Right atrium auricular region (tissue), 2 donors: Measurements from ENCODE around the gene ADCK1. TPM values are rescaled to one million over a fixed set of nuclear protein-coding genes. Genes with fewer than 3 reads are reported as not detected.

Experiments used
- DNase-seq: peaks from one replicate; pipeline ENCODE4 v3.0.0-alpha.2; 2019; ENCODE audit warnings: low spot score
- H3K27ac ChIP-seq, 2 donors: fragments of 200-600 bp; sonication (generic); 1 replicate in 1 of 2; 2 replicates in 1 of 2; pipeline ENCODE4 v1.5.1; 2016 to 2019
- H3K27me3 ChIP-seq, 2 donors: fragments of 200-600 bp; sonication (generic); one replicate each; pipeline versions ENCODE4 v1.5.1 to v1.6.0; 2017 to 2019
- H3K36me3 ChIP-seq: fragments of 200-600 bp; sonication (generic); one replicate; pipeline ENCODE4 v1.5.1; 2016
- H3K4me1 ChIP-seq, 2 donors: fragments of 200-600 bp; sonication (generic); one replicate each; pipeline versions ENCODE4 v1.5.1 to v1.6.0; 2017 to 2019
- H3K4me3 ChIP-seq, 2 donors: fragments of 200-600 bp; sonication (generic); 1 replicate in 1 of 2; 2 replicates in 1 of 2; pipeline ENCODE4 v1.5.1; 2017 to 2019; ENCODE audit warnings: mild to moderate bottlenecking in 1 of 2, moderate library complexity in 1 of 2
- H3K9me3 ChIP-seq, 2 donors: fragments of 200-600 bp; sonication (generic); one replicate each; pipeline ENCODE4 v1.5.1; 2019
- total RNA-seq, 2 donors: library from RNA; depleted of rRNA; stranded (reverse); fragments of >200 nt; gene quantifications; one replicate each; pipeline ENCODE4 v1.1.0, GENCODE V29; 2016
- TF ChIP-seq, protein P1 (sequence below), 2 donors: fragments of 200-600 bp; sonication (generic); IDR thresholded peaks; one replicate each; pipeline ENCODE4 v1.5.1; 2019; ENCODE audit warnings: antibody characterized with exemption in 2 of 2

Gene ADCK1
- total RNA-seq, 2 donors from 2014 or later, result 5.5 to 8.3 TPM

DNA sequence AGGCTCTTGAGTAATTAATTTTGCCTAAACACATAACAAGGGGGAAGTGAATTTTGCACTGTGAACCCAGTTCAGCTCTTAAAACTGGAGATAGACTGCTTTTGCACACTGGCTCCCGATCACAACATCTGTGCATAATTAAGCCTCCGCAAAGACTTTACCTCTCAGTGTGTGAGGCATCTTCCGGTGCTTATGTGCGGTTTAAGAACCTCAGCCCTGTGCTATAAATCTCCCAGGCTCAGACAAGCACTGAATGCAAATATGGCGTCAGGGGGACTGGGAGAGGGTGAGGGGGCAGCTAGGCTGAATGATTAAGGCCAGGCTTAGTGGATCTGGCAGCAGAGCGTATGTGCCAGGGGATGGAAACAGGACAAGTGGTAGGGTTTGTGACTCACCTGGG, 103.3 kb downstream of the ADCK1 start:
- H3K36me3 ChIP-seq, result no peaks in the 10 kb centered on the region
- no peaks in the 10 kb centered on the region for H3K4me1 ChIP-seq
- H3K27me3 ChIP-seq, result no peaks in the 10 kb centered on the region
- no peaks in the 10 kb centered on the region for H3K9me3 ChIP-seq
- no peak for DNase-seq
- no peak overlapping the region for H3K4me3 ChIP-seq
- no peak overlapping the region for H3K27ac ChIP-seq
- TF ChIP-seq, protein P1, sequence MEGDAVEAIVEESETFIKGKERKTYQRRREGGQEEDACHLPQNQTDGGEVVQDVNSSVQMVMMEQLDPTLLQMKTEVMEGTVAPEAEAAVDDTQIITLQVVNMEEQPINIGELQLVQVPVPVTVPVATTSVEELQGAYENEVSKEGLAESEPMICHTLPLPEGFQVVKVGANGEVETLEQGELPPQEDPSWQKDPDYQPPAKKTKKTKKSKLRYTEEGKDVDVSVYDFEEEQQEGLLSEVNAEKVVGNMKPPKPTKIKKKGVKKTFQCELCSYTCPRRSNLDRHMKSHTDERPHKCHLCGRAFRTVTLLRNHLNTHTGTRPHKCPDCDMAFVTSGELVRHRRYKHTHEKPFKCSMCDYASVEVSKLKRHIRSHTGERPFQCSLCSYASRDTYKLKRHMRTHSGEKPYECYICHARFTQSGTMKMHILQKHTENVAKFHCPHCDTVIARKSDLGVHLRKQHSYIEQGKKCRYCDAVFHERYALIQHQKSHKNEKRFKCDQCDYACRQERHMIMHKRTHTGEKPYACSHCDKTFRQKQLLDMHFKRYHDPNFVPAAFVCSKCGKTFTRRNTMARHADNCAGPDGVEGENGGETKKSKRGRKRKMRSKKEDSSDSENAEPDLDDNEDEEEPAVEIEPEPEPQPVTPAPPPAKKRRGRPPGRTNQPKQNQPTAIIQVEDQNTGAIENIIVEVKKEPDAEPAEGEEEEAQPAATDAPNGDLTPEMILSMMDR (IDR thresholded peaks at IDR 0.05), result no peak

DNA sequence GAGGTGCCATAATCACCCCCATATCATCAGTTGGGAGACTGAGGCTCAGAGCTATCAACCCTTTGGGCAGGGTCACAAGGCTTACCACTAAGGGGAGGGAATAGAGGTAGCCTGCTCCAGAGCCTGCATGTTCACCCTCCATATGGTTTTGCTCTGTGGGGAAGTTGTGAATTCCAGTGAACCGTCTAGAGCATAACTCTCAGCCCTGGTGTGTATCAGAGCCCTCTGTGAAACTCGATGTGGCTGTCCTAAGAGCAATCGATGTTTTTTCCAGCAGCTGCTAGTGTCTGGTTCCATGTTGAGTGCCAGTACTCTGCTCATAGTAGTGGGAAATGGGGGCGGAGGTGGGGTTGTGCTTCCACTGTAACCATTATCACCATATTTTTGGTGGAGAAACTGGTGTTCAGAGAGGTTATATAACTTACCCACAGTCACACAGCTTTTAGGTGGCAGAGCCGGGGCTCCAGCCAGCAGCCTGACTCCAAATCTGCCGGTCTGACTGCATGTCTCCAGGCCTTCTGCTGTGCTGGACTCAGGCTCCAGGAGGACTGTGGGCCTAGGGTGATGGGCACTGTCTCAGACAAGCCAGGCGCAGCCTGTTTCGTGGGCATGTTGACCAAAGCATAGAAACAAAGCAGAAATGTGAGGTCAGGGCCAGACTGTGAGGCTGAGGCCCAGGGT, 104.2 kb downstream of the ADCK1 start:
- Histone ChIP-seq H3K4me3 (no peak overlapping the region), H3K27me3 (no peaks in the 10 kb centered on the region), H3K9me3 (no peaks in the 10 kb centered on the region), H3K4me1 (no peaks in the 10 kb centered on the region), H3K36me3 (no peaks in the 10 kb centered on the region), H3K27ac (no peak overlapping the region)
- DNase-seq, result no peak
- TF ChIP-seq, protein P1 (IDR thresholded peaks at IDR 0.05), result no peak

DNA sequence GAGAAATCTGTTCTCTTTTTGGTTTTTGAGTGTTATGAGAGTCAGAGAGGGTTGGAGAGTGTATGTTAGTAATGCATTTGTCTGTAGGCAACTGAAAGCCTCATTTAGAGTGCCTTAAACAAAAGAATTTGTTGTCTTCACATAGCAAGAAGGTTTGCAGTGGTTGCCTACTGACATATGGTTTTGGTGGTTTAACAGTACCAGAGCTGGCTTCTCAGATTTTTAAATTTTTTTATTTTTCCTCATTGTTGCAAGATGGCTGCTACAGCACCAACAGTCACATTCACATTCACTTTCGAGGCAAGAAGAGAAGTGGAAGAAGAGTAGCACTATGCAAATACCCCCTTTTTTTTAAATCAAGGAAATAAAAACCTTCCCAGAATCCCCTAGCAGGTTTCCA, 106.5 kb downstream of the ADCK1 start:
- no peak overlapping the region for H3K27ac ChIP-seq
- no peaks in the 10 kb centered on the region for H3K36me3 ChIP-seq
- no peaks in the 10 kb centered on the region for H3K9me3 ChIP-seq
- TF ChIP-seq, protein P1 (IDR thresholded peaks at IDR 0.05), result no peak
- DNase-seq, result no peak
- H3K27me3 ChIP-seq, result no peaks in the 10 kb centered on the region
- H3K4me1 ChIP-seq, result no peaks in the 10 kb centered on the region
- no peak overlapping the region for H3K4me3 ChIP-seq

DNA sequence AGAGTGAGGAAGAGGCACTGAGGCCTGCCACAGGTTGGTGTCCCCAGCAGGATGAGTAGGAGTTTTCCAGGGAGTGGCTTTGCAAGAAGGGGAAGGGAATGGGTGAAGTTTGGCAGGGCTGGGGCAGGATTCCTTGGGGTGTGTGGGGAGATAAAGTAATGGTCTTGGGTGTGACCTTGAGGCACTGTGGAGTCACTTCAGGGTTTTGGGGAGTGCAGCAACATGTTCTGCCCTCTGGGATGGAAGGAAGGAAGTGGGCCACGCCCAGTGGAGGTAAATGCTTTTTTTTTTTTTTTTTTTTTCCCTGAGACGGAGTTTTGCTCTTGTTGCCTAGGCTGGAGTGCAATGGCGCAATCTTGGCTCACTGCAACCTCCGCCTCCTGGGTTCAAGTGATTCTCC, 108.9 kb downstream of the ADCK1 start:
- H3K27ac ChIP-seq, result no peak overlapping the region
- DNase-seq, result no peak
- H3K9me3 ChIP-seq, result no peaks in the 10 kb centered on the region
- H3K27me3 ChIP-seq, result no peaks in the 10 kb centered on the region
- H3K4me1 ChIP-seq, result no peaks in the 10 kb centered on the region
- TF ChIP-seq, protein P1 (IDR thresholded peaks at IDR 0.05), result no peak
- H3K4me3 ChIP-seq, result no peak overlapping the region
- H3K36me3 ChIP-seq, result no peaks in the 10 kb centered on the region

DNA sequence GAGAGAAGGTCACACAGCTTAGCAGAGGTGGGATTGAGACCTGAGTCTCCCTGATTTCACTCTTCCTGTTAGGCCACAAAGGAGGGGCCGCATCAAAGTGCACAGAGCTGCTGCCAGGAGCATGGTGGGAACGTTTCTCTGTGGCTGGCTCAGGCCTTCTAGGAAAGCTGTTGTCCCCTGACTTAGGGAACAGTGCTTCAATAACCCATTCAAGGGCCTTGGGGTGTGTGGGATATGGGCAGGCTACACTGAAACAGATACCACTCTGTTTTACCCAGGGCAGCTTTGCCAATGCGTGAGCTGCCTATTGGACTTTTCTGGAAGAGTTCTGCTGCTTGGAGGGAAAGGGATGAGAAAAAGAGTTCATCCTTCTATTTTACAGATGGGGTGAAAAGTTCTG, 110.0 kb downstream of the ADCK1 start:
- TF ChIP-seq, protein P1 (IDR thresholded peaks at IDR 0.05), result no peak
- Histone ChIP-seq H3K36me3 (no peaks in the 10 kb centered on the region), H3K4me3 (no peak overlapping the region), H3K9me3 (no peaks in the 10 kb centered on the region), H3K4me1 (no peaks in the 10 kb centered on the region), H3K27me3 (no peaks in the 10 kb centered on the region), H3K27ac (no peak overlapping the region)
- DNase-seq, result no peak

DNA sequence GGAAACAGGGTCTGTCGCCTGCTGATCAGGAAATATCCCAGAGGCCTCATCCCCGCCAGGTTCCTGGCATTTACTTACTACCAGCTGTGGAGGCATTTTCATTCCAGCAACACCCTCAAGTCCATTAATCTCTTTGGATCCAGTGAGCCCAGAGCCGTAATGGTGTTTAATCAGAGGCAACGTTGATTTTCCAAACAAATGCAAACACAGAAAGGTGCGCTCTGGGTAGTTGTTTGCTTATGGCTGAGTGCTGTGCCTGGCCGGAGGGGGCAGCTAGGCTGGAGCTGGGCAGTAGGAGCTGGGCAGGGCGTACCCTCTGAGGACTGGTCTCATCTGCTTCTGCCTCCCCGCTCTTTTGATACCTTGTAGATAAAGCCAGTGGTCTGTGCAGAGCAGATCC, 110.6 kb downstream of the ADCK1 start:
- Histone ChIP-seq H3K27ac (no peak overlapping the region), H3K27me3 (no peaks in the 10 kb centered on the region), H3K9me3 (no peaks in the 10 kb centered on the region), H3K36me3 (no peaks in the 10 kb centered on the region), H3K4me3 (no peak overlapping the region), H3K4me1 (no peaks in the 10 kb centered on the region)
- TF ChIP-seq, protein P1 (IDR thresholded peaks at IDR 0.05), result no peak
- DNase-seq, result no peak
